GM18867 (cell line): ENCODE data around the gene KLHL5.
"Not testable (repeated sequence)": the region's sequence is repeated elsewhere in the genome, so short reads cannot be mapped to it uniquely, and the experiment has no call there.

Source experiments
- ATAC-seq: cut with Tn5 transposase; IDR thresholded peaks from one replicate; pipeline ENCODE4 v1.9.1; 2021; ENCODE audit warnings: mild to moderate bottlenecking, moderate library complexity; ENCODE audit not compliant: unreplicated experiment

The KLHL5 gene

DNA sequence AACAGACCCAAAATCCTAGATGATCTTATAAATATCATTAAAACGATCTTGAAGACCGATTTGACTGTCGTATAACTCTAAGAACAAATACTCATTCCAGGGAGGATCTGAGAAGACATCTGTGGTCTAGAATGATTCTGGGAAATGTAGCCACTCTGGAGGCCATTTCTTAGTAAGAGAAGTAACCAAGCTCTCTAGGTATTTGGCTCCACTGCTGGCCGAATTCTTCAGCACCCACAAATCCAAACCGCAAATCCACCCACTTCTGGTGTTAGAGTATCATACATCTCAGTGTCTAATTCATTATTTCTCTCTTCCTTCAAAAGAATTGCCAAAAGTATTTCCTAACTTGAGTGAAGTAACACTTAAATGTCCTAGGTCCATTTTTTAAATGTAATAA is 23.9 kb downstream of the KLHL5 start:
- ATAC-seq, result no peak

DNA sequence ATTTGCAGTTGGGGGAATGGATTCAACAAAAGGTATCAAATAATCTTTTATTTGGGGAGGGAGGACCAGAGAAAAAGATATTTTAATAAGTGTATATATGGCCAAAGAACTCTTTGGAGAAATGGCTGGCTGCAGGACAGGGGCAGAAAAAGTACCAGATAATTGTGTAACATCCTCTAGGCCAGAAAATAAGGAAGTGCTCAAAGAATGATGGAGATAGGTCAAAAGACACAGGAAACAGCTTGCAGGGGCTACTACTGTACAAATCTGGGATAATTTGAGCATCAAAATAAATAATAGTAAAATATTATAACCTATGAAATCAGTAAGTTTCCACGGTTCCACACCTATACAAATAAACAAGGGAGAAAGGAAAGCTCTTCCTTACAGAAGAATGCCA is 34.8 kb downstream of the KLHL5 start:
- no peak for ATAC-seq

DNA sequence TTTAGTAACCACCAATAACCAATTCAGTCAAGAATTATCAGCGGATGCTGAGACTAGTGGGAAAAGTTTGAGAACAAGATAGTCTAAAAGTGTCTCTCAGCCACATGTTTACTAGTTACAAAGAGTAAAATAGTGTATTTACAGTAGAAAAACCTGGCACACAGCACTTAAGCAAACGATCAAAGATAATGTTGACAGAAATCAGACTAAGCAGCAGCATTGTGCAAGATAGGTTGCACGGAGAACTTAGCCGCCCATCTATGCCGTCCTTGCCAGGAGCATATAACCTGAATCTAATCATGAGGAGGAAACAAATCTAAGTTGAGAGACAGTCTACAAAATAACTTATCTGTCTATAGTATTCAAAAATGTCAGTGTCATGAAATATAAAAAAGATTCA is 35.3 kb downstream of the KLHL5 start:
- no peak for ATAC-seq

DNA sequence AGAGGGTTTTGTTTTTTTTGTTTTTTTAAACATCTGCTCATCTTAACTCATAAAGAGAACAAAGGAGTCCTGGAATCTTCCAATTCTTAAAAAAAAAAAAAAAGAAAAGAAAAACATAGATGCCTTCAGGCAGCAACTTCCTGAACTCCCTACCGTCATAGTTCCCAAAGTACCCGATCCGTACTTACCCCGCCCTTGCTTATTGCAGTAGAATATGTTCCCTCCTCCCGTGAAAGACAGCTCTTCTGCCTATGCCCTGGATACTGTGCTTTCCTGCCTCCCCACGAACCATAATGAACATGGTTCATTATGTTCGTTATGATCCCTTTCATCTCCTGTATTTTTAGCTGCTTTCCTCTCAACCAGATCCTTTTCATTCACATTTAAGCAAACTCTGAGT is 40.3 kb downstream of the KLHL5 start:
- no peak for ATAC-seq

DNA sequence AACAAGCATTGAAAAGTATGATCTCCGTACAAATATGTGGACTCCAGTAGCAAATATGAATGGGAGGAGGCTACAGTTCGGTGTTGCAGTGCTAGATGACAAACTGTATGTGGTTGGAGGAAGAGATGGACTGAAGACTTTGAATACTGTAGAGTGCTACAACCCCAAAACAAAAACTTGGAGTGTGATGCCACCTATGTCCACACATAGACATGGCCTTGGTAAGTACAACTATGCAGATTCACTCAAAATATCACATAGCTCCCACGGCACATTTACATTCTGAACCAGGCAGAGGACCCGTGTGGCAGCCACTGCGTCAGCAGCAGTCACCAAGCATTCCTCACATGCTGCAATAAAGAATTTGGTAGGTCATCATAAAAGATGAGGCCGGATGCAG is 41.3 kb downstream of the KLHL5 start:
- no peak for ATAC-seq

DNA sequence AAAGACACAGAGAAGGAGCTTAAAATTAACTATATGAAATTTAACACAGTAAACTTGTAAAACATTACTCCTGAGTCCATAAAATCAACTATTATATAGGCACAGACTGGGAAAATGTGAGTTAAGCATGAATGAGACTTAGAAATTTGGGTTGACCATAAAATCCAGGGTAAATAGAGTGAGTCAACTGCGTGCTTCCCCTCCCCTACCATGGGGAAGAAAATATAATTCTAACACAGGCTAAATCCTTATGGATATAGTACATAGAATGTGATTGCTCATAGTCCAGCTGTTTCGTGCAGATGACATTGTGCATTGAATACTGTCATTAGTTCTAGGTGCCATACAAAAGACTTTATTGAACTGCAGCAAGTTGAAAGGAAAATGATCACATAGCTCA is 42.2 kb downstream of the KLHL5 start:
- no peak for ATAC-seq

DNA sequence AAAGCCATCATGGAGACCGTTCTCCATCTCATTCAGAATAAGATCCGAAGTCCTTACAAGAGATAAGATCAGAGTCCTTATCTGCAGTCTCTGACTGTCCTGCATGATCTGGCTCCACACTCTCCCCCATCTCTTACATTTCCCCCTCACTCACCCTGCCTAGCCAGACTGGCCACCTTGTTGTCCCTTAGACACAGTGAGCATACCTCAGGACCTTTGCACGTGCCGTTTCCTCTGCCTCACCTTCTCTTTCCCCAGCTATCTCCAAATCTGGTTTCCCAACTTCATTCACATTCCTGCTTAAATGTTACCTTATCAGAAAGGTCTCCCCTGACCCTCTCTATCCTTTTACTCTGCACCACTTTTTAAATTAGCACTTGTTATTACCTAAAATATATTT is 44.0 kb downstream of the KLHL5 start:
- ATAC-seq, result no peak

DNA sequence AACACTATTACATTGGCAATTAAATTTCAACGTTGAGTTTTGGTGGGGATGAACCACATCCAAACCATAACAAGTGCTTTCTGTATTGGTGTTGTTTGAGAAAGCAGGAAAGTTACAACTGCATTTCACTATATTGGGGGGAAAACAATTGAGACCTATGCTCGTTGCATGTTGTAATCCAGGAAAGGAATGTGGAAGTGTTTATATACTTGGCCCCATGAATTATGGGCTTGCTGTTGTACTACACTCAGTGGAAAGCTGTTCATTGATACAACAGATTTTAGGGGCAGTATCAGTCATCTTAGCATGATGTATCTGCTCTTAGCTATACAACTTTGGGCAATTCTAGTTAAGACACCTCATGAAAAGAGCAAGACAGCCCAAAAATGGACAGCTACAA is 52.4 kb downstream of the KLHL5 start:
- ATAC-seq, result no peak

DNA sequence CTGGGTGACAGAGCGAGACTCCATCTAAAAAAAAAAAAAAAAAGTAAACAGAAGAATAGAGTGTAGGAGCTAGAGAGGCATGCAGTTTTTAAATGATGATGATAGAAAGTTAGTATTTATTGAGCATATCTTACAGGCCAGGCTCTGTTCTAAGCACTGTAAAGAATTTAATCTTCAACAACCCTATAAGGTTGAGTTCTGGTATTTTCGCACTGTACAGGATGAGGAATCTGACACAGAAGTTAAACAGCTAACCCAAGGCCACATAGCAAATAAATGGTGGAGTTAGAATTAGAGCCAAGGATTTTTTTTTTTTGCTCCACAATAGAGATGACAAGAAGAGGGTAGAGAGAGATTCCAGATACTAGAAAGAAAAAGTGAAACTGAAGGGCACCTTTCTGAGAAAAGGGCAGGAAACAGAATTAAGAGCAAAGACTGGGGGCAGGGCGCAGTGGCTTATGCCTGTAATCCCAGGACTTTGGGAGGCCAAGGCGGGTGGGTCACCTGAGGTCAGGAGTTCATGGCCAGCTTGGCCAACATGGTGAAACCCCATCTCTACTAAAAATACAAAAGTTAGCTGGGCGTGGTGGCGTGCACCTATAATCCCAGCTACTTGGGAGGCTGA is 56.1 kb downstream of the KLHL5 start:
- no peak for ATAC-seq

DNA sequence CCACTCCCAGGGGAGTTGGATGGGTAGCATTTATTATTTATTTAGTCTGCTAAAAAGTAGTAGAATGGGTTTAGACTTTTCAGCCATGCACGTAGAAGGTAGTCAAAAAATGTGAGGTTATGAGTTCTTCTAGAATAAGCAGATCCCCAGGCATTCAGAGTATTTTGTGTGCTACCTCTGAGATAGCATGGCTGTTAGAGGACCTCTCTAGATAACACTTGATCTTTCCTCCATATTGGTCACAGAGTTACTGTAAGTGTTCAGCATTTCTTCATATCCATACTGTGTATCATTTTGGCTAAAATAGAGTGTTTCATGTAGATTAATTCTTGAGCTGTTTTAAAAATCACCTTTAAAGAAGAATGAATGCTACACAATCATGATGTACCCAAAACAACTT is 58.4 kb downstream of the KLHL5 start:
- ATAC-seq, result no peak

DNA sequence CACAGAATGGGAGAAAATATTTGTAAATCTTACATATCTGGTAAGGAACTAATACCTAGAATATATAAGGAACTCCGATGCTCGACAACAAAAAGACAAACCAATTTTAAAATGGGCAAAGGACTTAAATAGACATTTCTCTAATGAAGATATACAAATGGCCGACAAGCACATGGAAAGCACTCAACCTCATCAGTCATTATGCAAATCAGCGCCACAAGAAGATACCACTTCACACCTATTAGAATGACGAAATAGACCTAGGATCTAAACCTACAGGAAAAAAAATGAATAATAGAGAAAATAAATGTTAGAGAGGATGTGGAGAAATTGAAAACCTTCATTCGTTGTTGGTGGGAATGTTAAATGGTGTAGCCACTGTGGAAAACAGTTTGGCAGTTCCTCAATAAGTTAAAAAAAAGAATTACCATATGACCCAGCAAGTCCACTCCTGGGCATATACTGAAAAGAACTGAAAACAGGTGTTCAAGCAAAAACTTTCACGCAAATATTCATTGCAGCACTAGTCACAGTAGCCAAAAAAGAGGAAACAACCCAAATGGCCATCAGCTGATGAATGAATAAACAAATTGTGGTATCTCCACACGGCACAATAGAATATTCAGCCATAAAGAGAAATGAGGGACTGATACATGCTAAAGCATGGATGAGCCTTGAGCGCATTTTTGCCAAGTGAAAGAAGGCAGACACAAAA is 63.0 kb downstream of the KLHL5 start:
- ATAC-seq, result peak; percentile 90

DNA sequence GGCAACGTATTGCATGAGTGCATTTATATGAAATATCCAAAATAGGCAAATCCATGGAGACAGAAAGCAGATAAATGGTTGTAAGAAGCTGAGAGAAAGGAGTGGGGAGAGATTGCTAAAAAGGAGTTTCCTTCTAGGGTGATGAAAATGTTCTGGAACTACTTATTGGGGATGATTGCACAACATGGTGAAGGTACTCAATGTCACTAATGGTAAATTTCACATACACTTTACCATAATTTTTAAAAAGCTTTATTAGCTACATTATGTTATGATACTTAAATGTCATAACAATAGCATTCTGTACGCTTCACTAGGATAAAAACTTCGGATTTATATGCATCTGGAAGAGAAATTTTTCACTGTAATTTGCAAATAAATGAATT is 63.6 kb downstream of the KLHL5 start:
- ATAC-seq, result no peak

DNA sequence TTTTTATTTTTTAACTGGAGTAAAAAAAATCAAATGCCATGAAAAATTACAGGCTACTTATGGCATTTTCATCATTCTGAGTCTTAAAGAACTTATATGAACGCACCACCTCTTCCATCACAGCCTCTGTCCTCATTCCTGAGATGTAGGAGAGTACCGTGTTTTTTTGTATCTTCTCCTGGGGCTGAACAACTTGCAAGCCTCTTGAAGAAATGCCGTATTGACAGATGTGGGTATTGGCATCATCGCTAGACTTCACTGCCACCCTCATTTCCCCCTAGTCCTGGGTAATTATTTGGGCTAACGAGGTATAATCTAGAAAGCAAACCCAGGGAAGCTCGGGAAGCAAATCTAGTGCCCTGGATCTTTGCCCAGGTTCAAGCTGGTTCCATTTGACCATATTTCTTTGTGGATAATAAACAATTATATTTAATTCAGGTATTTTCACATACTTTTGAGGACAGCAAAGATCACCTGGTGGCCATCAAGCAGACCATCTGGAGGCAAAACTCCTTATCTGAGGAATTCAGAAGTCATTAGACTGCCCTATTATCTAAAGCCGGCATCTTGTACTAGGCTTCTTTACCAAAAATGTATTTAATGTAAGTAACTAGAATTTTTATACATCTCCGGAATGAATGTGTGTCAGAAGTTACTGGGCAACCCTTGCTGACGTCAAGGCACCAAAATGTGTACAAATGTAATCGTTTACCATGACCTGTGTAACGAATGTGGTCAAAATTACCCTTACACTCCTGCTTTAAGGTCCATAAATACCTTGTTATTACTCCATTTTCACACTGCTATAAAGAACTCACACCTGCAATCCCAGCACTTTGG is 64.4 kb downstream of the KLHL5 start:
- no peak for ATAC-seq

DNA sequence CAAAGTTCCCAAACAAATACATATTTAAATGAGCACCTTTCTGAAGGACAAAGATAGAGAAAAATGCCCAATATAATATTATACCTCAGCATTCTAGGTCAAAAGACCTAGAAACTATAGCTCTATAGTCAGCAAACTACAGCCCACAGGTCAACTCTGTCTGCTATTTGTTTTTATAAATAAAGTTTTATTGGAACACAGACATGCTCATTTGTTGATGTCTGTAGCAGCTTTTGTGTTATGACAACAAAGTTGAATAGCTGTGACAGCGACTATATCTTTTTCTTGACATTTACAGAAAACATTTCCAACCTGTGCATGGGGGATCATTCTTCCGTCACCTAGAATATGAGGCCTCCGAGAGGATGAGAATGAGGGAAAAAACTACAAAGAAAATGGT is 71.6 kb downstream of the KLHL5 start:
- ATAC-seq, result no peak

DNA sequence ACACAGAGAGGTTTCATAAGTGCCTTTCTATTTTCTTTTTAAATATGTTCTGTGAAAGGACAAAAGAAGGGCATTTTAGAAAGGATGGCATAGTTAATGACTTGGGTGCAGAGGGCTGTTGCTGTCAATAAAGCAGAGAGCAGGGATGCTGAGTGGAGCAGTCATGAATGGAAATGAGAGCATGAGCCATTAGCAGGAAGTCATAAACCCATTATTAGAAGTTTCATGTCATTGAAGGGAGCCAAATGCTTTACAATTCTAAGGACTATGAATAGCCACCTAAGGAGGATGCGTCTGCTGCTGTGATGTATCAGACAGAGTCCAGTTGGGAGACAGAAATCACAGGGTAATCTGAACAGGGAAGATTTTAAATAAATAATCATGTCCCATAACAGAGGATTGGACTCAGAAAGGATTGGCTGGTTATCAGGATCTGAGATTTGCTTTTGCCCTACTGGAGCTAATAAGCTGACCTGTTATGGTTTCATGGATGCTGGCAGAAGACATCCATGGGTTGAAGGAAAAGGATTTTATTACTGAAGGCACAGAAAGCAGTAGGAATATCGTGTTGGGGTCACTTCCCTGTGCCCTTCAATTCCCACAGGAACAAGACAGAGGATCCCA is 72.8 kb downstream of the KLHL5 start:
- ATAC-seq, result no peak

DNA sequence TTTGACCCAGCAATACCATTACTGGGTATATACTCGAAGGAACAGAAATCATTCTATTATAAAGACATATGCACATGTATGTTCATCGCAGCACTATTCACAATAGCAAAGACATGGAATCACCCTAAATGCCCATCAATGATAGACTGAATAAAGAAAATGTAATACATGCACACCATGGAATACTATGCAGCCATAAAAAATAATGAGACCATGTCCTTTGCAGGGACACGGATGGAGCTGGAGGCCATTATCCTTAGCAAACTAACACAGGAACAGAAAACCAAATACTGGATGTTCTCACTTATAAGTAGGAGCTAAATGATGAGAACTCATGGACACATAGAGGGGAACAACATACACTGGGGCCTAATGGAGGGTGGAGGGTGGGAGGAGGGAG is 76.2 kb downstream of the KLHL5 start:
- not testable (repeated sequence) for ATAC-seq

DNA sequence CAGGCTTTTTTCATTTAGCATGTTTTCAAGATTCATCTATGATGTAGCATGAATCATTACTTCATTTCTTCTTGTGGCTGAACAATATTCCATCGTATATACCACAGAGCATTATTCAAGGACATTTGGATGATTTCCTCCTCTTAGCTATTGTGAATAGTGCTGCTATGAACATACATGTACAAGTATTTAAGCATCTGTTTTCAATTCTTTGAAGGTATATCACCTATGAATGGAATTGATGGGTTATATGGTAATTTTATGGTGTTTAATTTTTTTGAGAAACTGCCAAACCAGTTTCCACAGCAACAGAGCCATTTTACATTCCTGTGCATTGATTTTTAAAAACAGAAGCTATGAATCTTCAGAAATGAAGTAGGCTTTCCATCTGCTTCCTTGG is 84.2 kb downstream of the KLHL5 start:
- no peak for ATAC-seq

DNA sequence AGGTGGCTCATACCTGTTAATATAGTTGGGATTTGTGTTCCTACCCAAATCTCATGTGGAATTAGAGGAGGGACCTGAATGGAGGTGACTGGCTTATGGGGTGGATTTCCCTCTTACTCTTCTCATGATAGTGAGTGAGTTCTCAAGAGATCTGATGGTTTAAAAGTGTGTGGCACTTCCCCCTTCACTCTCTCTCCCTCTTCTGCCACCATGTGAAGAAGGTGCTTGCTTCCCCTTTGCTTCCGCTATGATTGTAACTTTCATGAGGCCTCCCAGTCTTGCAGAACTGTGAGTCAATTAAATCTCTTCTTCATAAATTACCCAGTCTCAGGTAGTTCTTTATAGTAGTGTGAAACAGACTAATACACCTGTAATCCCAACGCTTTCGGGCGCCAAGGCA is 92.0 kb downstream of the KLHL5 start:
- ATAC-seq, result no peak

DNA sequence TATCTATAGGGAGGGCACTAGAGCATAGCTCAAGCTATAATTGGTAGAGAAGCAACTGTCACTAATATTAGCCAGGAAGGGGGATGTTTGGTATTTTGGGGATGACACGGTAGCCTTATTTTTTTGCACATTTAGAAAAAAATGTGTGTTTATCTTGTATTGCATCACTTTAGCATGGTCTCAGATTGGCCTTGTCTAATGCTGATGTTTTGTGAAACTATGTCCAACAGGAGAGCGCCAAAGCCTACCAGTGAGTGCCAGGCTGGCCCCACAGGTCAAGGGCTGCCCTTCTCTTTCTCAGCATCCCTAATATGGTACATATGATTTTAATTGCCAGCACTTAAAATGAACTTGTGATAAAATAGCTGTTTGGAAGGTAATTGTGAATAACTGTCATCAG is 95.5 kb downstream of the KLHL5 start:
- ATAC-seq, result no peak

DNA sequence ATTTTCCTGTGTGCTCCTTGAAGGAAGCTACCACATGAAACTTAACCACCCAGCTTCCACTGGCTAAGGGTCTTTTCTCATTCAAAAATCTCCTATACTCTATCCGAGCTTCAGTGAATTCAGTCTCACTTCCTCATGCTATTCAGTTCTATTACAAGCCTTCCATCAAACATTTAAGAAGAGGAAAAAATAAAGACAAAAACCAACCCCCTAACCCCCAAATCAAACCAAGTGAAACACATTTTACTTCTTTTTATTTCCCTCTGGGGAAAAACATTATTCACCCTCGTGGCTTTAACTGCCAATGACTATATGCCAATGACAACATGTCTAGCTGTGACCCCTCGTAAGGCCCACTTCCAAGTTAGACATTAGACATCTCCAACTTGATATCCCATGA is 104.1 kb downstream of the KLHL5 start:
- no peak for ATAC-seq

DNA sequence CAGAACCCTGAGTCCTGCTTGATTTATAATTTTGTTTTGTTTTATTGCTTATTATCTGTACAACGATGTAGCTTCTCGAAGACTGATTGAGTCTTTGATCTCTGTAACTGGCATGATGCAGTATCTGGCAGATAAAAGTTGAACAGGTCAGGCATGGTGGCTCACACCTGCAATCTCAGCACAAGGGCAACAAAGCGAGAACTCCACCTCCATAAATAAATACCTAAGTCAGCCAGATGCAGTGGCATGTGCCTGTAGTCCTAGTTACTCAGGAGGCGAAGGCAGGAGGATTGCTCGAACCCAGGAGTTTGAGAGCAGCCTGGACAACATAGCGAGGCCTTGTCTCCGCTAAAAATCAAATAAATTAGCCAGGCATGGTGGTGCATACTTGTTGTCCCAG is 104.6 kb downstream of the KLHL5 start:
- no peak for ATAC-seq

DNA sequence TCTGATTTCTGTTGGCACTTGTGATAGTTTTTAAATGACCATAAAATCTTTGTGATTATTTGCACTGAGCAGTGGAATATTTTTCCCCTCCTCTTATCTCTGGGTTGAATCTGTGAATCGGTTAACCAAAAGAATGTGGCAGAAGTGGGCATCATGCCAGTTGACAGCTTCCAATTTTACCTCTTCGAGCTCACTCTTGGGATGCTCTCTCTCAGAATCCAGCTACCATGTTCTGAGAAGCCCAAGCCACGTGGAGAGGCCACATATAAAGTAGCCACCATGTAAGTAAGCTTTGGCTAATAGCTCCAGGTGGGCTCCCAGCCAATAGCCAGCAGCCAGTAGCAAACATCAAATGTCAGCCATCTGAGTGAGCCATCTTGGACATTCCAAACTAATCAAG is 107.4 kb downstream of the KLHL5 start:
- ATAC-seq, result no peak
